Mesodermal cell (in vitro differentiated cells): ENCODE results near the gene CCDC195.
"Not testable (repeated sequence)": the region's sequence is repeated elsewhere in the genome, so short reads cannot be mapped to it uniquely, and the experiment has no call there.

ENCODE experiments used
- H3K27ac ChIP-seq: 2 replicates; pipeline ENCODE4 v1.7.0; 2013; ENCODE audit warnings: mild to moderate bottlenecking, low read depth, low read length, moderate library complexity; ENCODE audit not compliant: severe bottlenecking
- H3K36me3 ChIP-seq: 2 replicates; pipeline ENCODE4 v1.7.1; 2013; ENCODE audit warnings: mild to moderate bottlenecking, low read length, moderate library complexity; ENCODE audit not compliant: control insufficient read depth, insufficient read depth
- H3K4me1 ChIP-seq: one replicate; pipeline ENCODE4 v1.7.1; 2013; ENCODE audit warnings: mild to moderate bottlenecking, low read length; ENCODE audit not compliant: insufficient read depth, control insufficient read depth, poor library complexity, severe bottlenecking
- H3K4me3 ChIP-seq: 2 replicates; pipeline ENCODE4 v1.7.0; 2013; ENCODE audit warnings: low read length, control low read depth, mild to moderate bottlenecking; ENCODE audit not compliant: insufficient read depth, poor library complexity, severe bottlenecking; ENCODE audit errors: extremely low read depth
- H3K9me3 ChIP-seq: 2 replicates; pipeline ENCODE4 v1.7.1; 2013; ENCODE audit warnings: mild to moderate bottlenecking, low read length, moderate library complexity; ENCODE audit not compliant: control insufficient read depth
- WGBS, 2 experiments: methylation state at CpG; one replicate each; pipeline ENCODE4 v1.1.5; 2013; ENCODE audit warnings: missing lambda C conversion rate in 2 of 2; ENCODE audit not compliant: insufficient coverage in 2 of 2; 5-methylcytosine and 5-hydroxymethylcytosine counted together

The CCDC195 gene

DNA sequence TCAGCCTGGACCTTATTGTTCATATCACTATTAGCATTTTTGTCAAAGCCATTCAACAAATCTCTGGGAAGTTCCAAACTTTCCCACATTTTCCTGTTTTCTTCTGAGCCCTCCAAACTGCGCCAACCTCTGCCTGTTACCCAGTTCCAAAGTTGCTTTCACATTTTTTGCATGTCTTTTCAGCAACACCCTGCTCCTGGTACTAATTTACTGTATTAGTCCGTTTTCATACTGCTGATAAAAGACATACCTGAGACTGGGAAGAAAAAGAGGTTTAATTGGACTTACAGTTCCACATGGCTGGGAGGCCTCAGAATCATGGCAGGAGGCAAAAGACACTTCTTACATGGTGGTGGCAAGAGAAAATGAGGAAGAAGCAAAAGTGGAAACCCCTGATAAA lies 52.8 kb downstream of the CCDC195 start:
- not testable (repeated sequence) for H3K4me3 ChIP-seq
- 56 to 82% methylated on average over 1 of the region's 2 CpGs for WGBS, 2 experiments

DNA sequence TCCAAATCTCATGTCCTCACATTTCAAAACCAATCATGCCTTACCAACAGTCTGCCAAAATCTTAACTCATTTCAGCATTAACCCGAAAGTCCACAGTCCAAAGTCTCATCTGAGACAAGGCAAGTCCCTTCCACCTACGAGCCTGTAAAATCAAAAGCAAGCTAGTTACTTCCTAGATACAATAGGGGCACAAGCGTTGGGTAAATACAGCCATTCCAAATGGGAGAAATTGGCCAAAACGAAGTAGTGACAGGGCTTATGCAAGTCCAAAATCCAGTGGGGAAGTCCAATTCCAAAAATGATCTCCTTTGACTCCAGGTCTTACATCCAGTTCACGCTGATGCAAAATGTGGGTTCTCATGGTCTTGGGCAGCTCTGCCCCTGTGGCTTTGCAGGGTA lies 54.5 kb downstream of the CCDC195 start:
- WGBS, 2 experiments, result 86 to 89% methylated on average over 3 to 4 of the region's 5 CpGs
- H3K9me3 ChIP-seq, H3K27ac ChIP-seq: not testable (repeated sequence)

More for the DNA sequence above, 52.8 kb downstream of the CCDC195 start:
- not testable (repeated sequence) for H3K4me1 ChIP-seq, H3K36me3 ChIP-seq, H3K27ac ChIP-seq, H3K9me3 ChIP-seq

DNA sequence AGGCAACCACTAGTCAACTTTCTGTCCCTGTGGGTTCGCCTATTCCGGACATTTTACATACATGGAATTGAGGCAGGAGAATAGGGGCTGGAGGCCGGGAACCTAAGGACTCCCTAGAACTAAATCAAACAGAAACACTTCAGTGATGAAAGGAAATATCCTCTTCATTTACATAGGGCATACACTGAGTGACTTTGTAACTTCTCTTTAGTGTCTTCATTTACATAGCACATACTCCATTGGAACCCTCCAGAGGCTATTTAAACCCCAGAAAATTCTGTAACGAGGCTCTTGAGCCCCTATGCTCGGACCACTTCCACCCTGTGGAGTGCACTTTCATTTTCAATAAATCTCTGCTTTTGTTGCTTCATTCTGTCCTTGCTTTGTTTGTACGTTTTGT lies 56.5 kb downstream of the CCDC195 start:
- WGBS, 2 experiments, result 75 to 83% methylated on average over 3 of the region's 6 CpGs
- Histone ChIP-seq H3K27ac (no peak overlapping the region), H3K9me3 (peaks cover 4% of the 10 kb centered on the region), H3K4me3 (no peak overlapping the region), H3K4me1 (no peaks in the 10 kb centered on the region), H3K36me3 (no peaks in the 10 kb centered on the region)

More for the DNA sequence above, 54.5 kb downstream of the CCDC195 start:
- H3K36me3 ChIP-seq, H3K4me3 ChIP-seq, H3K4me1 ChIP-seq: not testable (repeated sequence)

DNA sequence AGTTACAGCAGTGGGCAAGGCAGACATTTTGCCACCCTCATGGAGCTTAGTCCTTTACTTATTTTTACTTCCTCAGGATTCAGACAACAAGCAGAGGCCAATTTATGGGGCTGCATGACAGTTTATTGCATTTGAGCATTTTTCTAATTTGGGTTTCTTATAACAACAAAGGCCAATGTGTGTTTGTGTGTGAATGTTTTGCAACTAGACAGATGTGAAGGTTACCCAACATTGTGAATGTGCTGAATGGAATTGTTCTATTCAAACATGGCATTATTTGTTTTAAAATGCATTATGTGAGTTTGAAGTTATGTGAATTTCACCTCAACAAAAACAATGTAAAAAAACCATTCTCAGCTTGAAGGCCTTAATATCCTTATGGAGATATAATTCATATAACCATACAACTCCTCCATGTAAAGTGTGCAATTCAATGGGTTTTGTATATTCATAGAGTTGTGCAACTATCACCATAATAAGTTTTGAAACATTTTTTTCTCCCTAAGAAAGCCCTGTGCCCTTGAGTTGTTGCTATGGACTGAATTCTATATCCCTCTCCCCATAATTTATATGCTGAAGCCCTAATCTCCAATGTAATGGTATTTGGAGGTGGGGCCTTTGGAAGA lies 57.3 kb downstream of the CCDC195 start:
- Histone ChIP-seq H3K27ac (no peak overlapping the region), H3K36me3 (no peaks in the 10 kb centered on the region), H3K4me3 (no peak overlapping the region), H3K9me3 (peaks cover 4% of the 10 kb centered on the region), H3K4me1 (no peaks in the 10 kb centered on the region)

DNA sequence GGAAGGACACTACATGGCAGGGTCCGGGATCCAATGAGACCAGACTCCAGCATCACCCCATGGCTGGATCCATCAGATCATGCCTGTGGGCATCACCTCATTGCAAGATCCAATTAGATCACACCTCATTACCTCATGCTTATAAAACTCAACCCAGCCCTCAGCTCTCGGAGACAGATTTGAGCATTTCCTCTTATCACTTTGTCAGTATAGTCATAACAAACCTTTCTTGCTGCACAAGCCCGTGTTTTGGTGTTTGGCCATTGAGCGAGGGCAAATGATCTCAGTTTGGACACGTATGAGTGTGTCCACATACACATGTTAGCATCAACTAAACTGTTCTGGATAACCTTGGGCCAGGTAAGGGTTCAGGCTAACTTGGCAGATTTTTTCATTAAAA lies 58.8 kb downstream of the CCDC195 start:
- H3K36me3 ChIP-seq, result no peaks in the 10 kb centered on the region
- no peak overlapping the region for H3K4me3 ChIP-seq
- whole genome bisulfite sequencing, 2 experiments, result 91 to 100% methylated on average over 3 to 4 of the region's 5 CpGs
- no peak overlapping the region for H3K27ac ChIP-seq
- H3K9me3 ChIP-seq, result peaks cover 4% of the 10 kb centered on the region
- H3K4me1 ChIP-seq, result no peaks in the 10 kb centered on the region

DNA sequence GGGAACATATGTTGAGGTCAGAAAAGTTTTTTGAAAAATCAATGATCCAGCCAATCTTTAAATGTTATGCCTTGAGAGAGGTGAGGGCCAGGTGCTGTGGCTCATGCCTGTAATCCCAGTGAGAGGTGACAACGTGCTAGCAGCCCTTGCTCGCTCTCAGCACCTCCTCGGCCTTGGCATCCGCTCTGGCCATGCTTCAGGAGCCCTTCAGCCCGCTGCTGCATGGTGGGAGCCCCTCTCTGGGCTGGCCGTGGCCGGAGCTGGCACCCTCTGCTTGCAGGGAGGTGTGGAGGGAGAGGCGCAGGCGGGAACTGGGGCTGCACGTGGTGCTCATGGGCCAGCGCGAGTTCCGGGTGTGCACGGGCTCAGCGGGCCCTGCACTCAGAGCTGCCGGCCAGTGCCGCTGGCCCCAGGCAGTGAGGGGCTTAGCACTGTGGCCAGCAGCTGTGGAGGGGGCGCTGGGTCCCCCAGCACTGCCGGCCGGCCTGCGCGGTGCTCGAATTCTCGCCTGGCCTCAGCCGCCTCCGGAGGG lies 61.1 kb downstream of the CCDC195 start:
- WGBS, 2 experiments, result 95 to 96% methylated on average over 12 to 22 of the region's 26 CpGs
- H3K4me3 ChIP-seq, result no peak overlapping the region
- H3K9me3 ChIP-seq, result no peaks in the 10 kb centered on the region
- H3K36me3 ChIP-seq, result no peaks in the 10 kb centered on the region
- H3K27ac ChIP-seq, result no peak overlapping the region
- H3K4me1 ChIP-seq, result no peaks in the 10 kb centered on the region
